Stomach (tissue), 9 donors: ENCODE measurements around the gene ASPN. TPM values are rescaled to one million over a fixed set of nuclear protein-coding genes. Genes with fewer than 3 reads are reported as not detected.

ENCODE experiments used
- DNase-seq, 2 donors: peaks; one replicate each; pipeline versions ENCODE4 v3.0.0 to v3.0.0-alpha.2; 2013 to 2019
- H3K27ac ChIP-seq, 5 donors: fragments of 200-600 bp in 4 of 5; sonication (generic) in 4 of 5; one replicate each; pipeline ENCODE4 v1.5.1; 2013 to 2019; ENCODE audit warnings: mild to moderate bottlenecking in 1 of 5, moderate library complexity in 1 of 5
- H3K27me3 ChIP-seq, 3 donors: fragments of 200-600 bp; sonication (generic); one replicate each; pipeline ENCODE4 v1.5.1; 2017 to 2019; ENCODE audit warnings: mixed run types in 1 of 3
- H3K36me3 ChIP-seq, 4 donors: fragments of 200-600 bp; sonication (generic); 1 replicate in 3 of 4; 2 replicates in 1 of 4; pipeline ENCODE4 v1.5.1; 2016 to 2019
- H3K4me1 ChIP-seq, 4 donors: fragments of 200-600 bp; sonication (generic); one replicate each; pipeline ENCODE4 v1.5.1; 2016 to 2019
- H3K4me3 ChIP-seq, 4 donors: fragments of 200-600 bp; sonication (generic) in 3 of 4; one replicate each; pipeline ENCODE4 v1.5.1; 2016 to 2019; ENCODE audit warnings: mild to moderate bottlenecking in 1 of 4
- H3K9me3 ChIP-seq, 4 donors: fragments of 200-600 bp; sonication (generic); one replicate each; pipeline ENCODE4 v1.5.1; 2016 to 2019
- EP300 ChIP-seq: sonication (generic); formaldehyde crosslinking; IDR thresholded peaks from one replicate; pipeline ENCODE4 v1.6.1; 2017; ENCODE audit warnings: antibody characterized with exemption
- POLR2A ChIP-seq, 4 donors: fragments of 450-650 bp; IDR thresholded peaks; one replicate each; pipeline ENCODE4 v1.6.1; 2016; ENCODE audit warnings: antibody characterized with exemption in 4 of 4, control low read depth in 2 of 4, mild to moderate bottlenecking in 1 of 4, moderate library complexity in 1 of 4
- POLR2AphosphoS5 ChIP-seq, 3 donors: sonication (generic); formaldehyde crosslinking; IDR thresholded peaks; one replicate each; pipeline ENCODE4 v1.6.1; 2016; ENCODE audit warnings: antibody characterized with exemption in 3 of 3
- WGBS, 5 donors: extraction: QIAGEN DNeasy Blood & Tissue Kit in 3 of 5; methylation state at CpG; one replicate each; pipeline versions ENCODE4 v1.1.5 to v1.1.7; 2013 to 2018; 5-methylcytosine and 5-hydroxymethylcytosine counted together
- intact Hi-C: fragments of 100-400 bp; cut with DNase I; formaldehyde crosslinking; loops from one replicate; pipeline ENCODE4 v1.15.1; 2023; ENCODE audit warnings: low total_unique reads
- polyA plus RNA-seq, 3 donors: library from polyadenylated mRNA; stranded (reverse); fragments of 200-250 nt; gene quantifications; one replicate each; pipeline ENCODE4 v1.2.3, GENCODE V29; 2013
- total RNA-seq, 5 donors: library from RNA; depleted of rRNA; stranded (reverse); fragments of >200 nt; gene quantifications; one replicate each; pipeline versions ENCODE4 v1.1.0 to v1.2.3, GENCODE V29; 2014 to 2016
- TF ChIP-seq, protein P1 (sequence below), 7 experiments: fragments of 450-650 bp in 4 of 7; fragments of 200-600 bp in 3 of 7; sonication (generic) in 3 of 7; IDR thresholded peaks; one replicate each; pipeline ENCODE4 v1.5.1; 2016 to 2019; ENCODE audit warnings: antibody characterized with exemption in 7 of 7, control low read depth in 2 of 7, mild to moderate bottlenecking in 1 of 7
- donor health status: healthy with polysubstance abuse.
- donor health status: Bipolar disorder and iron deficiency.
- donor health status: healthy.

Gene ASPN
- total and polyA plus RNA-seq, 8 donors, result 0.29 to 179 (median 5.8) TPM

DNA sequence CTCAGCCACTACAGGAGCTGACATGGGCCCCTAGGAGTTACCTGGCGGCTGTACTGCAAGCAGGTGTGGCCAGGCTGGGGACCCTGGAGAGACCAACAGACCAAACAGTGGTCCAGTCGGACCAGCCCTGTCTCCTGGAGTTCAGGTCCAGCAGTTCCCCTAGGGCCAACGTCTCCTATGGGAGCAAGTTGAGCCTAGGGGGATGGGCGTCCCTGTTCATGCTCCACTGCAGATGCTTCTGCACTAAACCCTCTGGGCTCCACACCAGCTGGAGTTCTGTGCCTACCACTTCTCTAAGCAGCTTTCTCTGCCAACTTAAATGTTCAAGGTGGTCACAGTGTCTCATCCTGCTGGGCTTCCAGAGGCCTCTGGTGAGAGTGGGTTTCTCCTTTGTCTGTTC lies 37.5 kb downstream of the ASPN start:
- Histone ChIP-seq H3K36me3 (no peaks in the 10 kb centered on the region), H3K9me3 (no peaks in the 10 kb centered on the region), H3K4me1 (no peaks in the 10 kb centered on the region), H3K4me3 (no peak overlapping the region), H3K27ac (no peak overlapping the region), H3K27me3 (no peaks in the 10 kb centered on the region)
- intact Hi-C loops, result no loop called here
- 76 to 96% (median 86%) methylated on average over 3 to 4 of the region's 4 CpGs for WGBS, 5 donors
- no peak for DNase-seq
- TF ChIP-seq POLR2AphosphoS5 (IDR thresholded peaks at IDR 0.05) (no peak), POLR2A (IDR thresholded peaks at IDR 0.05) (no peak)

DNA sequence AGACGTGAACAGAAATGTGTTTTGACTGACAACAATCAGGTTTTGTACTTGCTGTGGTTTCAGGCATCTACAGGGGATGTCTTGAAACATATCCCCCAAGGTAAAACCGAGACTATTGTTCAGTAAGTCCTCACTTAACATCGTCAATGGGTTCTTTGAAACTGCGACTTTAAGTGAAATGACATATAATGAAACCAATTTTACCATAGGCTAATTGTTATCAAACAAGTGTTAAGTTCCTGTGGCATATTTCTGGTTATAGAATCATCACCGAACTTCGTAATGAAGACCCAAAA lies 41.6 kb downstream of the ASPN start:
- TF ChIP-seq, protein P1, sequence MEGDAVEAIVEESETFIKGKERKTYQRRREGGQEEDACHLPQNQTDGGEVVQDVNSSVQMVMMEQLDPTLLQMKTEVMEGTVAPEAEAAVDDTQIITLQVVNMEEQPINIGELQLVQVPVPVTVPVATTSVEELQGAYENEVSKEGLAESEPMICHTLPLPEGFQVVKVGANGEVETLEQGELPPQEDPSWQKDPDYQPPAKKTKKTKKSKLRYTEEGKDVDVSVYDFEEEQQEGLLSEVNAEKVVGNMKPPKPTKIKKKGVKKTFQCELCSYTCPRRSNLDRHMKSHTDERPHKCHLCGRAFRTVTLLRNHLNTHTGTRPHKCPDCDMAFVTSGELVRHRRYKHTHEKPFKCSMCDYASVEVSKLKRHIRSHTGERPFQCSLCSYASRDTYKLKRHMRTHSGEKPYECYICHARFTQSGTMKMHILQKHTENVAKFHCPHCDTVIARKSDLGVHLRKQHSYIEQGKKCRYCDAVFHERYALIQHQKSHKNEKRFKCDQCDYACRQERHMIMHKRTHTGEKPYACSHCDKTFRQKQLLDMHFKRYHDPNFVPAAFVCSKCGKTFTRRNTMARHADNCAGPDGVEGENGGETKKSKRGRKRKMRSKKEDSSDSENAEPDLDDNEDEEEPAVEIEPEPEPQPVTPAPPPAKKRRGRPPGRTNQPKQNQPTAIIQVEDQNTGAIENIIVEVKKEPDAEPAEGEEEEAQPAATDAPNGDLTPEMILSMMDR (IDR thresholded peaks at IDR 0.05), result no peak
- Histone ChIP-seq H3K4me3 (no peak overlapping the region), H3K9me3 (no peaks in the 10 kb centered on the region), H3K4me1 (peaks cover 0 to 5% (median 0%) of the 10 kb centered on the region in 4 donors), H3K27ac (no peak overlapping the region), H3K27me3 (no peaks in the 10 kb centered on the region), H3K36me3 (no peaks in the 10 kb centered on the region)
- 80 to 91% (median 85%) methylated on average over 6 of the region's 6 CpGs for WGBS, 5 donors
- DNase-seq, result no peak
- intact Hi-C loops, result no loop called here

DNA sequence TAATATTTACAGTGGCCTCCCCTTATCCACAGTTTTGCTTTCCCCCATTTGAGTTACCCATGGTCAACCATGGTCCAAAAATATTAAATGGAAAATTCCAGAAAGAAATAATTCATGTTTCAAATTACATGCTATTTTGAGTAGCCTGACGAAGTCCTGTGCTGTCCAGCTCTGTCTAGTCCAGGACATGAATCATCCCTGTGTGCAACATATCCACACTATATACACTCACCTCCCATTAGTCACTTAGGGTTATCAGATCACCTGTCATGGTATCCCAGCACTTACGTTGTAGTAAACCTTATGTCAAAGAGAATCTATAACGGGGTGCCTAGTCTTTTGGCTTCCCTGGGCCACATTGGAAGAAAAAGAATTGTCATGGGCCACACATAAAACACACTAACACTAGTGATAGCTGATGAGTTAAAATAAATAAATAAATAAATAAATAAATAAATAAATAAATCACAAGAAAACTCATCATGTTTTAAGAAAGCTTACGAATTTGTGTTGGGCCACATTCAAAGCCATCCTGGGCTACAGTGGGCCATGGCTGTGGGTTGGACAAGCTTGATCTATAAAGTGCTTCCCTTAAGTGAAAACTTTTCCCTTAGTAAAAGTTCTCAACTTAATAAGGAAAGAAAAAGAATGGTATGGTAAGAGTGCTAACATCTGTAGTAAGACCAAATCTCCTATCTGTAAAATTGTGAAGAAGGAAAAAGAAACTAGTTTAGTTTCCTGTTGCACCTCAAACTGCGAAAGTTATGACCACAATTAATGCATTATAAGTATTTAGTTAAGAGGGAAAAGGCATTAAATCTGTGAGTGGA lies 42.2 kb downstream of the ASPN start:
- no peak for TF ChIP-seq POLR2A (IDR thresholded peaks at IDR 0.05)
- TF ChIP-seq POLR2AphosphoS5 (IDR thresholded peaks at IDR 0.05), result no peak
- TF ChIP-seq EP300, result no peak
- TF ChIP-seq, protein P1 (IDR thresholded peaks at IDR 0.05), result no peak
- intact Hi-C loops, result no loop called here
- WGBS, 5 donors, result 80 to 90% (median 85%) methylated on average over 5 of the region's 5 CpGs

DNA sequence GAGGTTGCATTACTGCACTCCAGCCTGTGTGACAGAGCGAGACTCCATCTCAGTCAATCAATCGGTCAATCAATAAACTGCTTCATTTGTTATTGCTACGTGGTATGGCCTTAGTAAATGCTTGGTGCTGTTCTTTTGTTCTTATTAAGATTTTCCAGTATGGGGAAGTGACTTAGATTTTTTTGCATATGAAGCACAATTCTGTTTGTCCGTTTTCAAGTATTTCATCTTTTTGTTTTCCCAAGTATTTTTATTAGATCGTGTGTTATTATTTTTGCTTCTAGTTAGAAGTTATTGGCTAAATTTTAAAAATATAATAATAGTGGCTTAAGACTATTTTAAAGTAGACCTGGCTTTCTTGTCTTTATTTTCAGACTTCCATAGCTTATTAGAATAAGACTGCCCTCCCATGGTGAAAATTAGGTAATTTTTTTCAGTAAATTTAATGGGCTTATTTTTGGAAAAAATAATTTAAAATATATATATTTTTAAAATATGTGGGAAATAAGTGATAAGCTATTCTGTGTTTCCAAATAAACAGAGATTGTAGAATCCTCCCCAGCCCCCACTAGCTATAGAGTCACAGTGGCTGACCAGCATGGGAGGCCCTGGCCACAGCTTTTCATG lies 43.3 kb downstream of the ASPN start:
- TF ChIP-seq, protein P1 (IDR thresholded peaks at IDR 0.05), result peak in 2 of 7 experiments; percentile 24 to 32
- TF ChIP-seq POLR2AphosphoS5 (IDR thresholded peaks at IDR 0.05) (no peak), EP300 (no peak), POLR2A (IDR thresholded peaks at IDR 0.05) (no peak)
- no peaks in the 10 kb centered on the region for H3K9me3 ChIP-seq
- DNase-seq, result peak in 1 of 2 donors; percentile 35
- H3K36me3 ChIP-seq, result no peaks in the 10 kb centered on the region
- no peak overlapping the region for H3K27ac ChIP-seq
- no peaks in the 10 kb centered on the region for H3K27me3 ChIP-seq
- no peak overlapping the region for H3K4me3 ChIP-seq
- H3K4me1 ChIP-seq, result peaks cover 0 to 5% (median 0%) of the 10 kb centered on the region in 4 donors
- 82 to 87% (median 86%) methylated on average over 5 of the region's 5 CpGs for WGBS, 5 donors
- intact Hi-C loops, result no loop called here

More for the DNA sequence above, 42.2 kb downstream of the ASPN start:
- Histone ChIP-seq H3K27me3 (no peaks in the 10 kb centered on the region), H3K4me3 (no peak overlapping the region), H3K27ac (no peak overlapping the region), H3K36me3 (no peaks in the 10 kb centered on the region), H3K9me3 (no peaks in the 10 kb centered on the region), H3K4me1 (peaks cover 0 to 5% (median 0%) of the 10 kb centered on the region in 4 donors)
- no peak for DNase-seq

DNA sequence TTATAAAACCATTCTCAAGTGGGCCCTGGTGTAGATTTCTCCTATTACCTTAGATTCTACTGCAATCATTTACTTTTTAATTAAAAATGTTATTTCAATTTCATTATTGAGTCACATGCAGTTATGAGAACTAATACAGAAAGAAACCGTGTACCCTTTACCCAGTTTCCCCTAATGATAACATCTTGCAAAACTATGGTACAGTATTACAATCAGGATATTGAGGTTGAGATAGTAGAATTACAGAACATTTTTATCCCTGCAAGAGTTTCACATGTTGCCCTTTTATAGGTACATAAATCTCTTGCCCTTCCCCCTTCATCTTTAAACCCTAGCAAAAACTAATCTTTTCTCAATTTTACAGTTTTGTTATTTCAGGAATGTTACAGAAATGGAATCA lies 47.0 kb downstream of the ASPN start:
- Histone ChIP-seq H3K27ac (no peak overlapping the region), H3K36me3 (no peaks in the 10 kb centered on the region), H3K4me3 (no peak overlapping the region), H3K27me3 (no peaks in the 10 kb centered on the region), H3K9me3 (no peaks in the 10 kb centered on the region), H3K4me1 (peaks cover 0 to 5% (median 0%) of the 10 kb centered on the region in 4 donors)
- 70 to 87% (median 76%) methylated on average over 1 of the region's 1 CpG for WGBS, 5 donors
- DNase-seq, result no peak
- TF ChIP-seq POLR2A (IDR thresholded peaks at IDR 0.05), result no peak
- TF ChIP-seq, protein P1 (IDR thresholded peaks at IDR 0.05), result no peak
- no peak for TF ChIP-seq POLR2AphosphoS5 (IDR thresholded peaks at IDR 0.05)
- no peak for TF ChIP-seq EP300
- intact Hi-C loops, result no loop called here
